ENCODE results near the gene ST6GALNAC6.

DNA sequence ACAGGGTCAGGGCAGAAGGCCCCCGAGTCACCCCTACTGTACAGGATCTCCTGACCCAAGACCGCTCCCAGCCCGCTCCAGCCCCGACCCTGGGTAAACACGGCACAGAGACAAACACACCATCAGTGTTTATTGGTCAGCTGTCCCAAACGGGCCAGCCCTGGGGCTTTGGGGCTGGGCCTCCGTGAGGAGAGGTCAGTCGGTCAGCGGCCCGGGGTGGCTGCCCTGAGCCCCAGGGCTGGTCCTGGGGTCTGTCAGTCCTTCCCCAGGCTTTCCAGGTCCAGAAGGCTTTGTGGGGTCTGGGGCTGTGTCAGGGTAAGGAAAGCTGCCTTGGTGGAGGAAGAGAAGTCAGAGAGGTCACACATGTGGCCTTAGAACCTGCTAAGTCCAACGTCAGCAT, 35.6 kb upstream of the ST6GALNAC6 start:
- TF ChIP-seq, protein P1, sequence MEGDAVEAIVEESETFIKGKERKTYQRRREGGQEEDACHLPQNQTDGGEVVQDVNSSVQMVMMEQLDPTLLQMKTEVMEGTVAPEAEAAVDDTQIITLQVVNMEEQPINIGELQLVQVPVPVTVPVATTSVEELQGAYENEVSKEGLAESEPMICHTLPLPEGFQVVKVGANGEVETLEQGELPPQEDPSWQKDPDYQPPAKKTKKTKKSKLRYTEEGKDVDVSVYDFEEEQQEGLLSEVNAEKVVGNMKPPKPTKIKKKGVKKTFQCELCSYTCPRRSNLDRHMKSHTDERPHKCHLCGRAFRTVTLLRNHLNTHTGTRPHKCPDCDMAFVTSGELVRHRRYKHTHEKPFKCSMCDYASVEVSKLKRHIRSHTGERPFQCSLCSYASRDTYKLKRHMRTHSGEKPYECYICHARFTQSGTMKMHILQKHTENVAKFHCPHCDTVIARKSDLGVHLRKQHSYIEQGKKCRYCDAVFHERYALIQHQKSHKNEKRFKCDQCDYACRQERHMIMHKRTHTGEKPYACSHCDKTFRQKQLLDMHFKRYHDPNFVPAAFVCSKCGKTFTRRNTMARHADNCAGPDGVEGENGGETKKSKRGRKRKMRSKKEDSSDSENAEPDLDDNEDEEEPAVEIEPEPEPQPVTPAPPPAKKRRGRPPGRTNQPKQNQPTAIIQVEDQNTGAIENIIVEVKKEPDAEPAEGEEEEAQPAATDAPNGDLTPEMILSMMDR (IDR thresholded peaks at IDR 0.05): no peak
- TF ChIP-seq POLR2A (IDR thresholded peaks at IDR 0.05): no peak

Data from heart left ventricle (tissue), 13 donors.